PC-9 (cell line): ENCODE data around the gene STK32A.

Experiments used
- EZH2 ChIP-seq: fragments of 200-600 bp; sonication (generic); IDR thresholded peaks from 2 replicates; pipeline ENCODE4 v1.8.0; 2017; ENCODE audit warnings: antibody characterized with exemption, low read depth
- TF ChIP-seq, protein P1 (sequence below): fragments of 200-600 bp; sonication (generic); conservative IDR thresholded peaks from 2 replicates; pipeline ENCODE4 v1.6.1; 2017; ENCODE audit warnings: mixed run types, antibody characterized with exemption, mild to moderate bottlenecking, moderate library complexity

DNA sequence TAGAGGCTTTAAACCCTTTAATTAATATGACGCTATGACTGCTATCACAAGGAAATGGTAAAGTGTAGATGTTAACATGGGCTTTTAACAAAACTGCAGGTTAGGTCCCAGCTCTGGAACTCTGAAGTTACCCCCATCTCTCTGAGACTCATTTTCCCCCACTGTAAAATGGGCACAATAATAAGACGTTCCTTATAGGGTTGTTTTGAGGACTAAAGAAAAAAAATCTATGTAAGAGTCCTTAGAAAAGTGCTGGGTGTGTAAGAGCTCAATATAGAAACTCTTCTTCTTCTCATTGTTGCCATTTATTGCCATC, 45.8 kb upstream of the STK32A start:
- TF ChIP-seq, protein P1, sequence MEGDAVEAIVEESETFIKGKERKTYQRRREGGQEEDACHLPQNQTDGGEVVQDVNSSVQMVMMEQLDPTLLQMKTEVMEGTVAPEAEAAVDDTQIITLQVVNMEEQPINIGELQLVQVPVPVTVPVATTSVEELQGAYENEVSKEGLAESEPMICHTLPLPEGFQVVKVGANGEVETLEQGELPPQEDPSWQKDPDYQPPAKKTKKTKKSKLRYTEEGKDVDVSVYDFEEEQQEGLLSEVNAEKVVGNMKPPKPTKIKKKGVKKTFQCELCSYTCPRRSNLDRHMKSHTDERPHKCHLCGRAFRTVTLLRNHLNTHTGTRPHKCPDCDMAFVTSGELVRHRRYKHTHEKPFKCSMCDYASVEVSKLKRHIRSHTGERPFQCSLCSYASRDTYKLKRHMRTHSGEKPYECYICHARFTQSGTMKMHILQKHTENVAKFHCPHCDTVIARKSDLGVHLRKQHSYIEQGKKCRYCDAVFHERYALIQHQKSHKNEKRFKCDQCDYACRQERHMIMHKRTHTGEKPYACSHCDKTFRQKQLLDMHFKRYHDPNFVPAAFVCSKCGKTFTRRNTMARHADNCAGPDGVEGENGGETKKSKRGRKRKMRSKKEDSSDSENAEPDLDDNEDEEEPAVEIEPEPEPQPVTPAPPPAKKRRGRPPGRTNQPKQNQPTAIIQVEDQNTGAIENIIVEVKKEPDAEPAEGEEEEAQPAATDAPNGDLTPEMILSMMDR: no peak; the same call in 1 of the 2 replicates
- no peak for TF ChIP-seq EZH2
